ENCODE results near the gene ISG15.

ISG15 gene

GRCh38 chr1:1061682-1062345, 48.5 kb downstream of the ISG15 start:
- no peak for DNase-seq (ENCODE audit: low spot score)

GRCh38 chr1:1062348-1063163, 49.3 kb downstream of the ISG15 start:
- no peak for DNase-seq (ENCODE audit: low spot score)

- DNase-seq (ENCODE audit: low spot score), result no peak
These were observed 50.1 kb downstream of the ISG15 start for GRCh38 chr1:1063261-1063944.
